Cardiac muscle cell (in vitro differentiated cells and primary cell): ENCODE measurements around the gene ZNF124. TPM values are rescaled to one million over a fixed set of nuclear protein-coding genes. Genes with fewer than 3 reads are reported as not detected.

Experiments used
- DNase-seq, 2 donors: peaks; one replicate each; pipeline versions ENCODE4 v3.0.0 to v3.0.0-alpha.2; 2010 to 2017; ENCODE audit warnings: low read depth in 1 of 2, low spot score in 1 of 2
- H3K27ac ChIP-seq: fragments of 200-600 bp; sonication (generic); 2 replicates; pipeline ENCODE4 v1.5.1; 2016
- H3K27me3 ChIP-seq: fragments of 200-600 bp; sonication (generic); 2 replicates; pipeline ENCODE4 v1.6.0; 2016; ENCODE audit warnings: control low read depth
- H3K36me3 ChIP-seq: fragments of 200-600 bp; sonication (generic); 2 replicates; pipeline ENCODE4 v1.5.1; 2016; ENCODE audit warnings: control low read depth
- H3K4me1 ChIP-seq: fragments of 200-600 bp; sonication (generic); 2 replicates; pipeline ENCODE4 v1.8.1; 2017; ENCODE audit warnings: low read depth, mild to moderate bottlenecking, mixed run types
- H3K4me3 ChIP-seq: fragments of 200-600 bp; sonication (generic); 2 replicates; pipeline ENCODE4 v1.5.1; 2016; ENCODE audit warnings: mild to moderate bottlenecking
- H3K9me3 ChIP-seq: fragments of 200-600 bp; sonication (generic); 2 replicates; pipeline ENCODE4 v1.5.1; 2017; ENCODE audit warnings: low read depth, mild to moderate bottlenecking, control low read depth
- CTCF ChIP-seq: IDR thresholded peaks from 2 replicates; pipeline ENCODE4 v1.5.1; 2012; ENCODE audit warnings: low read depth, mild to moderate bottlenecking, low read length
- polyA plus RNA-seq: library from polyadenylated mRNA; unstranded; fragments of >200 nt; fragmentation: Nextera tagmentation; extraction: Ambion mirVana; gene quantifications from 2 replicates; pipeline ENCODE4 v1.2.1, GENCODE V29; 2016
- total RNA-seq: library from RNA; depleted of rRNA; stranded (reverse); fragments of >200 nt; gene quantifications from 2 replicates; pipeline ENCODE4 v1.2.3, GENCODE V29; 2016

Gene ZNF124
- total and polyA plus RNA-seq, 2 experiments from 2014 or later = 8.2 to 52.6 TPM

DNA sequence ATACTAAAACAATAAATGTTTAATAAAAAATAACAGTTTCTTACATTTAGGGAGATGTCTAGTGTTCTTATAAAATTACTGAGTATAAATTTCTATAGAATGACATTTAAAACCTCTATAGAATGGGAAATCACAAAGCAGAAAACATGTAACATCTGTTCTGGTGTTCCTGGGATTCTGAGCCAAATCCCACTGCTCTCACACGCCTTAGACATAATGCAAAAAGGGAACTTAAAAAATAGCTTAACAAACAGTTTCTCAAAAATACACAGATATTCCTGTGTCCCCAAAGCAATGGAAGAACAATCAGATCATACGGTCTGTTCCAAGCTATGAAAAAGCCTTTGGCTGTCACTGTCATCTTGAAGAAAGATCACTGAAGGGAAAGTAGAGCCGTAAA is 27.0 kb upstream of the ZNF124 start:
- no peak for TF ChIP-seq CTCF
- no peak for DNase-seq
- no peaks in the 10 kb centered on the region for H3K4me1 ChIP-seq
- no peaks in the 10 kb centered on the region for H3K27me3 ChIP-seq
- no peak overlapping the region for H3K4me3 ChIP-seq
- no peak overlapping the region for H3K27ac ChIP-seq
- H3K9me3 ChIP-seq = no peaks in the 10 kb centered on the region
- peaks cover 3% of the 10 kb centered on the region for H3K36me3 ChIP-seq

GRCh38 chr1:247193958-247194357 is 22.1 kb upstream of the ZNF124 start:
- DNase-seq = no peak
- Histone ChIP-seq H3K36me3 (peaks cover 7% of the 10 kb centered on the region), H3K4me1 (no peaks in the 10 kb centered on the region), H3K4me3 (no peak overlapping the region), H3K27me3 (no peaks in the 10 kb centered on the region), H3K27ac (no peak overlapping the region), H3K9me3 (peaks cover 3% of the 10 kb centered on the region)
- TF ChIP-seq CTCF = no peak

DNA sequence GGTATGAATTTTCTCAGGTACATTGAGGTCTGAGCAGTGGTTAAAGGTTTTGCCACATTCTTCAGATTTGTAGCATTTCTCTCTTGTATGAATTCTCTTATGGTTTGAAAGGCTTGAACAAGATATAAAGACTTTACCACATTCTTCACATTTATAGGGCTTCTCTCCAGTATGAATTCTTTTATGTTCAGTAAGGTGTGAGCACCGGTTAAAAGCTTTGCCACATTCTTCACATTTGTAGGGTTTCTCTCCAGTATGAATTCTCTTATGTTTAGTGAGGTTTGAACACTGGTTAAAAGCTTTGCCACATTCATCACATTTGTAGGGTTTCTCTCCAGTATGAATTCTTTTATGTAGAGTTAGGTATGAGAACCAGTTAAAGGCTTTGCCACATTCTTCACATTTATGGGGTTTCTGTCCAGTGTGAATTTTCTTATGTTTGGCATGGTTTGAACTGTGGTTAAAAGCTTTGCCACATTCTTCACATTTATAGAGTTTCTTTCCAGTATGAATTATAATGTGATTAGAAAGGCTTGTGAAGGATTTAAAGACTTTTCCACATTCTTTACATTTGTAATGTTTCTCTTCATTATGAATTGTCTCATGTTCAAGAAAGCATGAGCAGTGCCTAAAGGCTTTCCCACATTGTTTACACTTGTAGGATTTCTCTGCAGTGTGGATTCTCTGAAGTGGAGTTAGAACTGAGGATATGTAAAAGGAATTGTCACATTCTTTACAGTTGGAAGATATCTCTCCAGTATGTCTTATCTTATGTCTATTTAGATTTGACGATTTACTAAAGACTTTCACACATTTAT is 18.4 kb upstream of the ZNF124 start:
- no peak for TF ChIP-seq CTCF
- H3K4me1 ChIP-seq = no peaks in the 10 kb centered on the region
- H3K27ac ChIP-seq = no peak overlapping the region
- H3K4me3 ChIP-seq = no peak overlapping the region
- H3K36me3 ChIP-seq = peaks cover 4% of the 10 kb centered on the region
- no peaks in the 10 kb centered on the region for H3K27me3 ChIP-seq
- peaks cover 3% of the 10 kb centered on the region for H3K9me3 ChIP-seq
- no peak for DNase-seq

DNA sequence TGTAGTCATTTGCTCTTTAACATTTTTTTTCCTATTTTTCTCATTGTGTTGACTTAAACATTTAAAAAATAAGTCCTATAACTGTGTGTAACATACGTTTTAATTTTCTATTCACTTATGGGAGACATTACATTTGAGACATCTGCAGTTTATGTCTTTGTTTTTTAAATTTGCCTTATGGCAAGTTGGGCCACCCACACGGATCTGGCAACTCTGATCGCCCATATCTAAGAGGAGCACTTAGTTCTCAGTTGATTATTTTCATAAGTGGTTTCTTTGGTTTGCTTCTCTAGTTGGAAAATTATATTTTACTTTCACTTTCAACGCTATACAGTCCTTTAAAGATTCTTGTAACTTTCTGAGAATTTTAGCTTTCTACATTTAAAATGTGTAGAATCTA is 13.8 kb upstream of the ZNF124 start:
- TF ChIP-seq CTCF = no peak
- Histone ChIP-seq H3K27me3 (no peaks in the 10 kb centered on the region), H3K4me3 (no peak overlapping the region), H3K27ac (no peak overlapping the region), H3K36me3 (peaks cover 4% of the 10 kb centered on the region), H3K9me3 (peaks cover 3% of the 10 kb centered on the region), H3K4me1 (no peaks in the 10 kb centered on the region)
- no peak for DNase-seq

- Histone ChIP-seq H3K27ac (no peak overlapping the region), H3K4me3 (no peak overlapping the region), H3K27me3 (no peaks in the 10 kb centered on the region), H3K9me3 (no peaks in the 10 kb centered on the region), H3K36me3 (no peaks in the 10 kb centered on the region), H3K4me1 (no peaks in the 10 kb centered on the region)
- no peak for TF ChIP-seq CTCF
- no peak for DNase-seq
These were observed 12.4 kb upstream of the ZNF124 start for GRCh38 chr1:247184254-247184653.
